ENCODE data around the gene STRADB. TPM values are rescaled to one million over a fixed set of nuclear protein-coding genes. Genes with fewer than 3 reads are reported as not detected.

Gene STRADB
- total and polyA plus RNA-seq, 2 donors (not counting 3 experiments of a cell fraction or from before 2014, with no cell fraction given): 6.9 to 16.6 TPM

DNA sequence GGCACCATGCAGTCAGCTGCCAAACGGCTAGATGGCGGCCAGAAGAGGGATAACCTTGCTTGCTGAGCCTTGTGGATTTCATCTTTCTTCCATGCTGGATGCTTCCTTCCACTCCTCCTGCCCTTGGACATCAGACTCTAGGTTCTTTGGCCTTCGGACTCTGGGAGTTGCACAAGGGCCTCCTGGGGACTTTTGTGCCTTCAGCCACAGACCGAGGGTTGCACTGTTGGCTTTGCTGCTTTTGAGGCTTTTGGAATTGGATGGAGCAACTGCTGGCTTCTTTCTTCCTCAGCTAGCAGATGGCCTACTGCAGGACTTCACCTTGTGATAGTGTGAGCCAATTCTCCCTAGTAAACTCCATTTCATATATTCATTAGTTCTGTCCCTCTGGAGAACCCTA lies 31.0 kb downstream of the STRADB start:
- no TSS peak for BruUV-seq (replicated peaks)
- Histone ChIP-seq H3K9me3 (replicated peaks; ENCODE audit: control insufficient read depth, insufficient read depth, low read length) (no peaks in the 10 kb centered on the region), H3K36me3 (ENCODE audit: control insufficient read depth in 2 of 2, extremely low read depth in 1 of 2, insufficient read depth in 2 of 2, low read length in 2 of 2) (no peaks in the 10 kb centered on the region), H3K4me2 (ENCODE audit: insufficient read depth, low read length) (no peak overlapping the region), H3K9ac (replicated peaks; ENCODE audit: extremely low read depth, insufficient read depth, low read length) (no peak overlapping the region), H3K4me3 (replicated peaks in 1 of 3; ENCODE audit: insufficient read depth in 1 of 3, low read depth in 1 of 3, low read length in 3 of 3) (no peak overlapping the region), H3K79me2 (ENCODE audit: control insufficient read depth, insufficient read depth, low read length) (no peaks in the 10 kb centered on the region), H3K27me3 (ENCODE audit: control insufficient read depth in 2 of 2, insufficient read depth in 2 of 2, low read length in 2 of 2) (no peaks in the 10 kb centered on the region), H2AFZ (ENCODE audit: low read depth, low read length) (no peak overlapping the region), H3K9me1 (replicated peaks; ENCODE audit: control insufficient read depth, extremely low read depth, insufficient read depth, low read length) (no peaks in the 10 kb centered on the region), H3K27ac (ENCODE audit: insufficient read depth, low read depth, low read length) (no peak overlapping the region), H4K20me1 (replicated peaks; ENCODE audit: control insufficient read depth, extremely low read depth, insufficient read depth, low read length) (no peaks in the 10 kb centered on the region), H3K4me1 (ENCODE audit: control insufficient read depth, extremely low read depth, insufficient read depth, low read length) (no peaks in the 10 kb centered on the region)
- intact Hi-C loops (cut with micrococcal nuclease): no loop called here
- dilution Hi-C loops (cut with MboI; ENCODE audit: extremely low pct_ligation_motif_present, low sequenced_read_pairs): no loop called here
- TF ChIP-seq EZH2 (IDR thresholded peaks at IDR 0.05; ENCODE audit: borderline replicate concordance, low read depth, low read length, severe bottlenecking) (no peak), JUN (IDR thresholded peaks at IDR 0.05; ENCODE audit: borderline replicate concordance, insufficient read depth, insufficient read length, low read depth) (no peak), FOS (IDR thresholded peaks at IDR 0.05; ENCODE audit: borderline replicate concordance, insufficient read depth, low read length) (no peak), POLR2AphosphoS5 (IDR thresholded peaks at IDR 0.05; ENCODE audit: insufficient read depth, low read depth, low read length) (no peak), GATA2 (IDR thresholded peaks at IDR 0.05; ENCODE audit: insufficient read depth, insufficient read length, low read depth, low read length) (no peak), POLR2A (IDR thresholded peaks at IDR 0.05; ENCODE audit: low read depth, low read length) (no peak), MYC (IDR thresholded peaks at IDR 0.05; ENCODE audit: low read depth, low read length) (no peak)
- TF ChIP-seq, protein P1, sequence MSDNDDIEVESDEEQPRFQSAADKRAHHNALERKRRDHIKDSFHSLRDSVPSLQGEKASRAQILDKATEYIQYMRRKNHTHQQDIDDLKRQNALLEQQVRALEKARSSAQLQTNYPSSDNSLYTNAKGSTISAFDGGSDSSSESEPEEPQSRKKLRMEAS (IDR thresholded peaks at IDR 0.05; ENCODE audit: insufficient read depth, insufficient read length): no peak
- TF ChIP-seq, protein P2, sequence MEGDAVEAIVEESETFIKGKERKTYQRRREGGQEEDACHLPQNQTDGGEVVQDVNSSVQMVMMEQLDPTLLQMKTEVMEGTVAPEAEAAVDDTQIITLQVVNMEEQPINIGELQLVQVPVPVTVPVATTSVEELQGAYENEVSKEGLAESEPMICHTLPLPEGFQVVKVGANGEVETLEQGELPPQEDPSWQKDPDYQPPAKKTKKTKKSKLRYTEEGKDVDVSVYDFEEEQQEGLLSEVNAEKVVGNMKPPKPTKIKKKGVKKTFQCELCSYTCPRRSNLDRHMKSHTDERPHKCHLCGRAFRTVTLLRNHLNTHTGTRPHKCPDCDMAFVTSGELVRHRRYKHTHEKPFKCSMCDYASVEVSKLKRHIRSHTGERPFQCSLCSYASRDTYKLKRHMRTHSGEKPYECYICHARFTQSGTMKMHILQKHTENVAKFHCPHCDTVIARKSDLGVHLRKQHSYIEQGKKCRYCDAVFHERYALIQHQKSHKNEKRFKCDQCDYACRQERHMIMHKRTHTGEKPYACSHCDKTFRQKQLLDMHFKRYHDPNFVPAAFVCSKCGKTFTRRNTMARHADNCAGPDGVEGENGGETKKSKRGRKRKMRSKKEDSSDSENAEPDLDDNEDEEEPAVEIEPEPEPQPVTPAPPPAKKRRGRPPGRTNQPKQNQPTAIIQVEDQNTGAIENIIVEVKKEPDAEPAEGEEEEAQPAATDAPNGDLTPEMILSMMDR (IDR thresholded peaks at IDR 0.05; ENCODE audit: extremely low read depth in 1 of 2, insufficient read depth in 1 of 2, low read depth in 1 of 2, low read length in 2 of 2): no peak
- FAIRE-seq (no peak), DNase-seq (ENCODE audit: low read depth, low spot score) (no peak)
- CTCF ChIA-PET: no interaction called here
- POLR2A ChIA-PET: no interaction called here

Measured in endothelial cell of umbilical vein (primary cell).